Natural killer cell treated with Interleukin-12 subunit alpha and Interleukin-12 subunit beta and Interleukin-15 and Interleukin-18, amount 100 ng/mL, for 72 hours (primary cell): ENCODE results near the gene TMEM218. TPM values are rescaled to one million over a fixed set of nuclear protein-coding genes. Genes with fewer than 3 reads are reported as not detected.

ENCODE experiments used
- ATAC-seq, 2 donors: fragments of 150-1000 bp; cut with Tn5 transposase in 1 of 2; sonication (Bioruptor Pico), chemical (Tn5 transposase) in 1 of 2; 2 replicates each; pipeline ENCODE4 v1.10.0; 2021
- DNase-seq: peaks from one replicate; pipeline ENCODE4 v3.0.0; 2022; ENCODE audit warnings: low spot score
- H3K27ac Mint-ChIP-seq, 2 donors: 1 replicate in 1 of 2; 2 replicates in 1 of 2; pipeline ENCODE4 v1.8.0; 2022; ENCODE audit warnings: mixed read lengths in 2 of 2, mild to moderate bottlenecking in 1 of 2, moderate library complexity in 1 of 2
- H3K27me3 Mint-ChIP-seq, 2 donors: 1 replicate in 1 of 2; 2 replicates in 1 of 2; pipeline ENCODE4 v1.8.0; 2022; ENCODE audit warnings: mixed read lengths in 2 of 2
- H3K36me3 Mint-ChIP-seq: one replicate; pipeline ENCODE4 v1.8.0; 2022; ENCODE audit warnings: mixed read lengths
- H3K4me1 Mint-ChIP-seq, 2 donors: 1 replicate in 1 of 2; 2 replicates in 1 of 2; pipeline ENCODE4 v1.8.0; 2022; ENCODE audit warnings: low read depth in 2 of 2, mixed read lengths in 2 of 2, mild to moderate bottlenecking in 1 of 2
- H3K4me3 Mint-ChIP-seq: one replicate; pipeline ENCODE4 v1.8.0; 2022; ENCODE audit warnings: mixed read lengths
- H3K9me3 Mint-ChIP-seq: 2 replicates; pipeline ENCODE4 v1.8.0; 2022; ENCODE audit warnings: mixed read lengths
- total RNA-seq, 2 donors: library from RNA; stranded (reverse); gene quantifications; one replicate each; pipeline ENCODE4 v1.2.3, GENCODE V29; 2022

Gene TMEM218
- total RNA-seq, 2 donors from 2014 or later = 14.2 to 19.7 TPM

- no peak for DNase-seq
- Mint-ChIP-seq H3K27ac (no peak overlapping the region), H3K27me3 (no peaks in the 10 kb centered on the region), H3K4me1 (no peaks in the 10 kb centered on the region), H3K4me3 (no peak overlapping the region), H3K36me3 (no peaks in the 10 kb centered on the region), H3K9me3 (no peaks in the 10 kb centered on the region)
- no peak for ATAC-seq
These were observed 28.7 kb downstream of the TMEM218 start for GRCh38 chr11:125082611-125083311.

DNA sequence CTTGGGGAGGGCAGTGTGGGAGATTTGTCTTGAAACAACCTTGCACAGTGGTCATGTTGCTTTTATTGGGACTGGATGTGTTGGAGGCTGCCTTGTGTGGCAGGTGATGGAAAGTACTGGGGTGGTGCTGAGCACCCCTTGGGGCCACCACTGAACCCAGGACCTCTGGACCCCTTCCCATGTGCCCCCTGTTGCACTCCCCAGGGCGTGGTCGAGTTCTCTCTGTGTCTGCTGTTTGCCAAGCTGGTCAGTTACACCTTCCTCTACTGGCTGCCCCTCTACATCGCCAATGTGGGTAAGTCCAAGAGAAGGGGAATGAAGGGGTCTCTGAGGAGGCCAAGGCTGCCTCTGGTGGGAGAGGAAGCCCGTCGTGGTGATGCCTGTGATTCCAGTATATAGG lies 29.4 kb downstream of the TMEM218 start:
- no peaks in the 10 kb centered on the region for H3K27me3 Mint-ChIP-seq
- no peaks in the 10 kb centered on the region for H3K9me3 Mint-ChIP-seq
- no peaks in the 10 kb centered on the region for H3K4me1 Mint-ChIP-seq
- H3K4me3 Mint-ChIP-seq = no peak overlapping the region
- H3K36me3 Mint-ChIP-seq = no peaks in the 10 kb centered on the region
- H3K27ac Mint-ChIP-seq = no peak overlapping the region
- DNase-seq (no peak), ATAC-seq (no peak)

DNA sequence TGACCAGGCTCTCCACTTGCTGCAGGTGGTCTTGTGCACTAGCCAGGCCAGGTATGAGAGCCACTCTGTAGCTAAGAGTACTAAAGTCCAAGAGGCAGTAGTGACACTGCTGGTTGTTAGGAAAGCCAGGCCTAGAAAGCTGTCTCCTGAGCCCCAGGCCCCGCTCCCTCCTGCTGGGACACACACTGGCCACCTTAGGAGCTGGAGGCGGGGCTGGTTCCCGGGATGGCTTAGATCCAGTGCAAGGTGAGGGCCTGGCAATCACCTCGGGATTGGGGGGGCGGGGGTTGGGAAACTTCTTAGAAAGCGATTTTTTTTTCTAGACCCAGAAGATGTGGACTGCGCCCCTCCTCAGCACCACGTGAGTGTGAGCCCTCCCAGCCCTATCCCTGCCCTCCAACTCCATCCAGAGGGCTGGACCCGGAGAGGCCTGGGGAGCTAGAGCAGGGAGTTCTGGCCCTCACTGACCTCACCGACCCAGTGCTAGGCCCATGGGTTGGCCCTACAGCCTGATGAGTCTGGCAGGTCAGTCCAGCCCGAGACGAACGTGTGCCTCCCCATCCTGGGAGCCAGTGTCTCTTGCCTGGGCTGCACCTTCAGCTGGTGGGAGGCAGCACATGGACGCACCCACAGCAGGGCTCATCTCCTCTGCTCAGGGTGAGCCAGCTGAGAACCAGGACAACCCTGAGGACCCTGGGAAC lies 30.2 kb downstream of the TMEM218 start:
- ATAC-seq = no peak
- no peak overlapping the region for H3K27ac Mint-ChIP-seq
- H3K4me3 Mint-ChIP-seq = no peak overlapping the region
- H3K4me1 Mint-ChIP-seq = no peaks in the 10 kb centered on the region
- no peaks in the 10 kb centered on the region for H3K36me3 Mint-ChIP-seq
- H3K27me3 Mint-ChIP-seq = no peaks in the 10 kb centered on the region
- DNase-seq = no peak
- no peaks in the 10 kb centered on the region for H3K9me3 Mint-ChIP-seq

- ATAC-seq = no peak
These were observed 30.9 kb downstream of the TMEM218 start for GRCh38 chr11:125080531-125080911.

GRCh38 chr11:125079878-125080530 lies 31.4 kb downstream of the TMEM218 start:
- no peaks in the 10 kb centered on the region for H3K4me1 Mint-ChIP-seq
- no peak overlapping the region for H3K27ac Mint-ChIP-seq
- ATAC-seq (no peak), DNase-seq (no peak)
- H3K9me3 Mint-ChIP-seq = no peaks in the 10 kb centered on the region
- no peak overlapping the region for H3K4me3 Mint-ChIP-seq
- H3K36me3 Mint-ChIP-seq = no peaks in the 10 kb centered on the region
- no peaks in the 10 kb centered on the region for H3K27me3 Mint-ChIP-seq

More at GRCh38 chr11:125080531-125080911, 30.9 kb downstream of the TMEM218 start:
- Mint-ChIP-seq H3K4me1 (no peaks in the 10 kb centered on the region), H3K27ac (no peak overlapping the region), H3K27me3 (no peaks in the 10 kb centered on the region), H3K4me3 (no peak overlapping the region), H3K9me3 (no peaks in the 10 kb centered on the region), H3K36me3 (no peaks in the 10 kb centered on the region)
- no peak for DNase-seq

DNA sequence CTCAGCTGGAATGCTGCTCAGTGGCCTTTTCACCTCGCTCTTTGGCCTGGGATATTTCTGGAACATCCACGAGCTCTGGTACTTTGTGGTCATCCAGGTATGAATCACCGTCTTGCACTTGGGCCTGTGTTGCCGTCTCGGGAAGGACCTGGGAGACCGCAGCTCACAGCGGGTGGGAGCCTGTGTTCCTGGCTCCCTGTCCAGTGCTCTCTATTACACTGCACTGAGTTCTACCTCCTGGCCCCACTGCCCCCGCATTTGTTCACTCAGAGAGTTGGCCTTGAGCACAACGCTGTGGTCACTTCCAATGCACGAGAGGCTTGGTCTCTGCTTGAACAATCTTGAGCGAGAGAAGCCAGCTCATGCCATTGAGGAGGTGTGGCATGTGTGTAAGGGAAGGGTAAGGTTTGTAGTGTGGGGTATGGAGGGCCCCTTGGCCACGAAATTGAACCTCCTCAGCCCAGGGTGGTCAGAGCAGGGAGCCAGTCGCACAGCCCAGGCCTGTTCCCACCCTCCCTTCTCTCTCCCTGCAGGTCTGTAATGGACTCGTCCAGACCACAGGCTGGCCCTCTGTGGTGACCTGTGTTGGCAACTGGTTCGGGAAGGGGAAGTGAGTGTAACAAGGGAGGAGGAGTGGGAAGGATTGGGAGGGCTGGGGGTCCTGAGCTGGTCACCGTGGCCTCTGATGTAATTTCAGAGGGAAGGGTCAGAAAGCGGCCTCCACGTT lies 32.1 kb downstream of the TMEM218 start:
- Mint-ChIP-seq H3K9me3 (no peaks in the 10 kb centered on the region), H3K27ac (no peak overlapping the region), H3K27me3 (no peaks in the 10 kb centered on the region), H3K4me1 (no peaks in the 10 kb centered on the region), H3K36me3 (no peaks in the 10 kb centered on the region), H3K4me3 (no peak overlapping the region)
- DNase-seq (no peak), ATAC-seq (no peak)

GRCh38 chr11:125078516-125079140 lies 32.8 kb downstream of the TMEM218 start:
- H3K4me3 Mint-ChIP-seq = no peak overlapping the region
- no peaks in the 10 kb centered on the region for H3K9me3 Mint-ChIP-seq
- H3K27me3 Mint-ChIP-seq = no peaks in the 10 kb centered on the region
- DNase-seq (no peak), ATAC-seq (no peak)
- H3K4me1 Mint-ChIP-seq = peaks cover 0 to 4% of the 10 kb centered on the region in 2 donors
- H3K36me3 Mint-ChIP-seq = no peaks in the 10 kb centered on the region
- H3K27ac Mint-ChIP-seq = no peak overlapping the region

GRCh38 chr11:125078016-125078415 lies 33.4 kb downstream of the TMEM218 start:
- no peak for ATAC-seq
- Mint-ChIP-seq H3K4me1 (peaks cover 0 to 4% of the 10 kb centered on the region in 2 donors), H3K4me3 (no peak overlapping the region), H3K9me3 (no peaks in the 10 kb centered on the region), H3K27me3 (no peaks in the 10 kb centered on the region), H3K27ac (no peak overlapping the region), H3K36me3 (no peaks in the 10 kb centered on the region)
- DNase-seq = no peak

DNA sequence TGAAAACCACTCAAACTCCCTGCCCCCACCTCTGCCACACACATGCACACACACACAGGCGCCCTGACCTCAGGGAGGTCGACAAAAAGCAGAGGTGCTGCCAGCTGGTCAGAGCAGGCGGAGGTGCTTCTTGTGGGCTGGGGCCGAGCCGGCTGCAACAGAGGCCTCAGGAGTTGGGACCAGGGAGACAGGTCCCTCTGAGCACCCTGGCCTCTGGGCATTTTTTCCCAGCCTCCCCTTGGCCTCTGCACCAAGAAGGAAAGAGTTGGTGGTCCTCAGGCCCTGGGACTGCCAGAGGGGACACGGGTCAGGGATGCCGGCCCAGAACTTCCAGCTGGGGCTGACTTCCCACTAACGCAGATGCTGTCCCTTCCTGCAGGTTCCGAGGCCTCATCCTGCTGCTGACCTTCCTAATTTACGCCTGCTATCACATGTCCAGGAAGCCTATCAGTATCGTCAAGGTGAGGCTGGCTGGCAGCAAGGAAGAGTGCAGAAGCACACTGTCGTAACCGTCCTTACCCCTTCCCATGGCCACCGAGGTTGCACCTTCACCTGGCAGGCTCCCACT lies 35.0 kb downstream of the TMEM218 start:
- no peaks in the 10 kb centered on the region for H3K36me3 Mint-ChIP-seq
- ATAC-seq = no peak
- H3K9me3 Mint-ChIP-seq = no peaks in the 10 kb centered on the region

DNA sequence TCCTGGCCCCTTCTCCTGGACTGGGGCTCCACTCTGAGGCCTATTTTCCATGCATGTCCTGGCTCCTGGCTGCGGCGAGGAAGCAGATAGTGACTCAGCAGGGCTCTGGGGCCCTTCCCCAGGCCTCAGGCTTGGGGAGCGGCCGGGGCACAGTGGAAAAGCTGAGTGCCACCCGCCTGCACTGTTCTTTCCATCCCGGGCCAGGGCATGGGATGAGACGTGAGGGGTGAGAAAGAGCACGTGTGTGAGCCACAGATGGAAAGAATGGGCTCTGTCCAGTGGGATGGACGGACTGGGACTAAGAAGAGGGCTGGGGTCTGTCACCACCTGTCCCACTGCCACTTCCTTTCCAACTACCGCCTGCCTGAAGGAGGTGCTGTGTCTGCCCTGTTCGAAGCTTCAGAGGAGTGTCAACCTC lies 35.5 kb downstream of the TMEM218 start:
- Mint-ChIP-seq H3K4me3 (no peak overlapping the region), H3K27me3 (no peaks in the 10 kb centered on the region), H3K4me1 (peaks cover 10 to 13% of the 10 kb centered on the region in 2 donors), H3K9me3 (no peaks in the 10 kb centered on the region), H3K36me3 (no peaks in the 10 kb centered on the region), H3K27ac (no peak overlapping the region)
- no peak for DNase-seq
- no peak for ATAC-seq

More for the DNA sequence above, 35.0 kb downstream of the TMEM218 start:
- Mint-ChIP-seq H3K4me3 (no peak overlapping the region), H3K4me1 (peaks cover 4 to 7% of the 10 kb centered on the region in 2 donors), H3K27ac (no peak overlapping the region), H3K27me3 (no peaks in the 10 kb centered on the region)
- no peak for DNase-seq

DNA sequence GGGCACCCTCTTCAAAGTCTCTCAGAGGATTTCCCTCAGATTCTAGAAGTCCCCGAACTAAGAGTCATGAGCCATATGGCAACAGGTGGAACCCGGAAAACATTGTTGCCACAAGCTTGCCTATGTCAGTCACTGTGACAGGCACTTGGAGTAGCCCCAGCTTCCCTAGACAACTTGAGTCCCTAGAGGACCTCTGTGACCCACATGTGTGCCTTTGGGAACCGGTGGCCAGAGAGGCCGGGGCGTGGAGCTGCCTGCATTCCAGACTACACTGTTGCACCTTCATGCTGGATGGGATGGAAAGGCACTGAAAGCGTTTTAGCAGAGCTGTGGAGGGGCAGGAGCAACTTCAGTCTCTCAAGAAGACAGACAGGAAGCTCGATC lies 36.2 kb downstream of the TMEM218 start:
- Mint-ChIP-seq H3K27me3 (no peaks in the 10 kb centered on the region), H3K36me3 (no peaks in the 10 kb centered on the region), H3K9me3 (no peaks in the 10 kb centered on the region), H3K27ac (no peak overlapping the region), H3K4me1 (peaks cover 17 to 18% of the 10 kb centered on the region in 2 donors), H3K4me3 (no peak overlapping the region)
- DNase-seq (no peak), ATAC-seq (no peak)

DNA sequence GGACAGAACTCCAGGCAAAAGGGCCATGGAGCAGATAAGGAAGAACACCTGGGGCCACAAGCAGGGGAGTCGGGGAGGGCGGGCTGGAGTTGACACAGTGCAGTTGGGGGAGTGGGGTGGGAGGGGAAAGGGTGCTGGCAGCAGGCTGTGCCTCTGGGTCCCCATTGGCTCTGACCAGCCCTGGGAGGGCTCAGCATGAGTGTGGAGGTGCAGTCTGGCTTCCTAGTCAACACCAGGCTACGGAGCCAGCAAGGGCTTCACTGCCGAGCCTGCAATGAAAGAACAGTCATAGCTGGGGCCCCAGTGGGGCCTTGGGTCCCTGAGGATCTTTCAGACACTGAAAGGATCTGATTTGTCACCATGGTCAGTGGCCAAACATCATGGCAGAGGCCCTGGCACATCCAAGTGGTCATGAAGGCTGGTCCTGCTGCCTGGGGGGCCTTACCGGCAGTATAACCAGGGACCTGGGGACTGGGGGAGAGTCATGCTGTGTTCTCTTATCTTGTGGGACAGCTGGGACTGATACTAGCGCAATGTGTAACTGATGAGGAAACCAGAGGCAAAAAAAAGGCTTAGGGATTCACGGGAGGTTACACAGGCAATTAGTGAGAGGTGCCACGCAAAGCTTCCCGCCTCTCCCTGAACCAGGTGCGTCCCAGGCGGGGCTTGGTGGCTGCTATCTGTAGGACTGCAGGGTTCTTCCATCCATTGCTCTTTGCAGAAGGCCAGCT lies 36.8 kb downstream of the TMEM218 start:
- no peak for DNase-seq
- Mint-ChIP-seq H3K27ac (no peak overlapping the region), H3K27me3 (no peaks in the 10 kb centered on the region), H3K9me3 (no peaks in the 10 kb centered on the region), H3K4me1 (peaks cover 18 to 19% of the 10 kb centered on the region in 2 donors), H3K36me3 (no peaks in the 10 kb centered on the region), H3K4me3 (no peak overlapping the region)
- ATAC-seq = no peak
